HepG2 (cell line): ENCODE measurements around the gene RREB1. TPM values are rescaled to one million over a fixed set of nuclear protein-coding genes. Genes with fewer than 3 reads are reported as not detected.

ENCODE experiments used
- CEBPB ChIP-seq: IDR thresholded peaks from 2 replicates; pipeline ENCODE4 v1.6.1; 2011; ENCODE audit warnings: low read depth, low read length, improper control_type of control experiment, borderline replicate concordance
- CSRNP1 ChIP-seq: sonication (generic); formaldehyde crosslinking; IDR thresholded peaks from 2 replicates; pipeline ENCODE4 v1.8.1; 2023; ENCODE audit warnings: mild to moderate bottlenecking, missing genetic modification reagents
- FOXC1 ChIP-seq: sonication (generic); formaldehyde crosslinking; IDR thresholded peaks from 2 replicates; pipeline ENCODE4 v1.8.0; 2022; ENCODE audit warnings: mild to moderate bottlenecking, missing genetic modification reagents, borderline replicate concordance
- HOXA7 ChIP-seq: sonication (generic); formaldehyde crosslinking; IDR thresholded peaks from 2 replicates; pipeline ENCODE4 v1.8.1; 2022; ENCODE audit warnings: mild to moderate bottlenecking, missing genetic modification reagents, moderate library complexity
- ISX ChIP-seq: sonication (generic); formaldehyde crosslinking; conservative IDR thresholded peaks from 2 replicates; pipeline ENCODE4 v1.5.0; 2020; ENCODE audit warnings: missing genetic modification reagents
- ZNF230 ChIP-seq: sonication (generic); formaldehyde crosslinking; IDR thresholded peaks from 2 replicates; pipeline ENCODE4 v1.4.0; 2020; ENCODE audit warnings: mild to moderate bottlenecking, missing genetic modification reagents
- ZNF367 ChIP-seq: sonication (generic); formaldehyde crosslinking; IDR thresholded peaks from 2 replicates; pipeline ENCODE4 v1.4.0; 2020; ENCODE audit warnings: missing genetic modification reagents, borderline replicate concordance
- ZNF407 ChIP-seq: sonication (generic); formaldehyde crosslinking; IDR thresholded peaks from one replicate; pipeline ENCODE4 v1.5.1; 2020; ENCODE audit warnings: mild to moderate bottlenecking, missing genetic modification reagents; ENCODE audit errors: not compliant biosample characterization
- ZNF747 ChIP-seq: sonication (generic); formaldehyde crosslinking; IDR thresholded peaks from 2 replicates; pipeline ENCODE4 v1.8.1; 2023; ENCODE audit warnings: missing genetic modification reagents, mild to moderate bottlenecking, borderline replicate concordance
- polyA plus RNA-seq, 8 experiments: library from polyadenylated mRNA; depleted of rRNA in 3 of 8; stranded (reverse) in 7 of 8; unstranded in 1 of 8; fragments of >200 nt; fragmentation: Illumina TruSeq in 4 of 8; extraction: Trizol in 4 of 8; gene quantifications; 2 replicates each; pipeline versions ENCODE4 v1.2.1 to v1.2.3, GENCODE V29; 2011 to 2016; ENCODE audit warnings: low read depth in 4 of 8, missing spikeins in 1 of 8, mixed read lengths in 1 of 8; ENCODE audit not compliant: insufficient read depth in 1 of 8
- total RNA-seq, 5 experiments: library from RNA; depleted of rRNA; stranded (reverse); fragments of >200 nt; fragmentation: Illumina TruSeq; extraction: Trizol; gene quantifications; 2 replicates each; pipeline ENCODE4 v1.2.3, GENCODE V29; 2016; ENCODE audit warnings: low read depth in 1 of 5

Gene RREB1
- total and polyA plus RNA-seq, 2 of the 13 experiments (the other 11 are each of a cell fraction or from before 2014, with no cell fraction given), result 6.1 to 23.2 TPM

GRCh38 chr6:7106752-7107577 is 796 bp upstream of the RREB1 start (continued):
- TF ChIP-seq ZNF407 (CRISPR knock-in tag) (no peak), HOXA7 (CRISPR knock-in tag) (no peak), FOXC1 (CRISPR knock-in tag) (no peak), ZNF747 (CRISPR knock-in tag) (no peak), ZNF367 (no peak), CEBPB (no peak), ISX (no peak), CSRNP1 (CRISPR knock-in tag) (0 out of 2 replicates have a peak, but pooled peaks have one; percentile 72), ZNF230 (CRISPR knock-in tag) (0 out of 2 replicates have a peak, but pooled peaks have one; percentile 65)
